Activated CD8-positive, alpha-beta memory T cell treated with anti-CD3 and anti-CD28 coated beads for 4 hours (primary cell): ENCODE measurements around the gene TSPAN11.

Experiments
- DNase-seq, 2 donors: peaks; one replicate each; pipeline ENCODE4 v3.0.0-alpha.2; 2020; ENCODE audit warnings: low read depth in 2 of 2

Gene TSPAN11

DNA sequence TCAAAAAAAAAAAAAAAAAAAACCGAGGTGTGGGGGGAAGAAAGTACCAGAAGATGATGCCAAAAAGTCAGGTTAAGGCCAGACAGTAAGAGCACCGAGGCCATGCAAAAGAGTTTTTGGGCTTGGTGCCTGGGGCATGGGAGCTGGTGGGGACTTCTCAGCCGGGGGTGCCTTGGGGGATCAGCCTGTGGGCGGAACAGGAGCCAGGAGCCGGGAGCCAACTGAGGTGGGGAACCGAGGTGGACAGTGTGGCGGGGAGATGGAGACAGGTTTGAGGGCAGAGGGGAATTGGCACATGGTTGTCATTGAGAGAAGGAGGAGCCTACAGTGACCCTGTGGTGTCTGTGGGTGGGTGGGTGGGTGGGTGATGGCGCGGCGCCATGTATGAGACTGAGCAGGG, 33.2 kb downstream of the TSPAN11 start:
- DNase-seq, result no peak

DNA sequence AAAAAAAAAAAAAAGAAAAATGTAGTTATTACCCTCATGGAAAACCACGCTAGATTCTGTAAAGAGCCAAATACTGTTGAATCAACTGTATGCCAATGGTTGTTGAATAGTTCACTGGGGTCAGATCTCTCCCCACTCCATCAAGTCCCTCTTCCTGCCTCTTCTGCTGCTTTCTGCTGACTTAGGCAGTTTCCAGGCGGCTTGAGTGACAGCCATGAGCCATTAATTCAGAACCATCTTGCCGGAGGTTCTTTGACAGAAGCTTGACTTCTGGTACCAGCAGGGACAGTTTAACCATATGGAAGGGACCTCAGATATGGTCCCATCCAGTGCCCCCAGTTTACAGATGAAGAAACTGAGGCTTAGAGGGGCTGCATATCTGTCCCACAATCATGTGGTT, 34.5 kb downstream of the TSPAN11 start:
- no peak for DNase-seq

DNA sequence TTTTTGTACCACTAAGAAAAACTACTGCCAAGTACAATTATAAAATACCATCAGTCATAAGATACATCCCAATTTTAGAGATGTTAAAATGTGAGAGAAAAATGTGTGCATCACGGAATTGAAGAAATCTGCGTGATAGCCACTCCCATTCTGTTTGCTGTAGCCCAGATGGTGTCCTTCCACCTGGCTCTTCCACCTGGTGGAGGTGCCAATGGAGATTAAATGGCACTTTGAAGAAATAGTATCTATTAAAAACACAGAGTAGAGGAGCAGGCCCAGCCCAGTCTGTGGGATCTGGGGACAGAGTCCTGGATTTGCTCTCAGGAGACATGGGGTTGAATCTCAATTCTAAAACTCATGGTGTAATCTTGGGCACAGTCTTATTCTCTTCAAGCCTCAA, 35.5 kb downstream of the TSPAN11 start:
- no peak for DNase-seq

DNA sequence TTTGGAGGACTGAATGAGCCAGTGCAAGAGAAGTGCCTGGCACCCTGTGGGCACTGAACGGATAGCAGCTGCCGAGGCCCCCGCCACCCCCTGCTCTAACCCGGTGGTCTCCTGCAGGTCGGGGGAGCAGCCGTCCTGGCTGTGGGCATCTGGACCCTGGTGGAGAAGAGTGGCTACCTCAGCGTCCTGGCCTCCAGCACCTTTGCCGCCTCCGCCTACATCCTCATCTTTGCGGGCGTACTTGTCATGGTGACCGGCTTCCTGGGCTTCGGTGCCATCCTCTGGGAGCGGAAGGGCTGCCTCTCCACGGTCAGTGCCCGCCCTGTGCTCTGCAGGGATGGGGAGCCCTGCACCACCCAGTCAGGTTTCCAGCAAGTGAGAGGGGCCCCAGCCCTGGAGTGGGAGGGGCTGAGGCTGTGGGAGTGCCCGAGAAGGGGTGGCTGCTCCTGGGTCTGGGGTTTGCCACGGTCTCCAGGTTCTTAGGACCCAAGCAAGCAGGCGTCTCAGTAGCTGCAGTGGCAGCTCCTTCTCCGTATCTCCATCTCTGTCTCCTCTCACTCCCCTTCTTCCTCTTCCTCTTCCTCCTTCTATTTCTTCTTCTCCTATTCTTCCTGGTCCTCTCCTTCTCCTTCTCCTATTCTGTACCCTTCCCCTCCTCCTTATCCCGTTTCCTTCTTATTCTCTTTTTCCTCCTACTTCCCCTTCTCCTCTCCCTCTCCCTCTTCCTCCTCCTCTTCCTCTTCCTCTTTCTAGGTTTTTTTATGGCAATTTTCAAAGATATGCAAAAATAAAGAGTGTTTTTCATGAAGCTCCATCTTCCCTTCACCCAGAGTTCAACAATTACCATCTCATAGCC, 37.4 kb downstream of the TSPAN11 start:
- no peak for DNase-seq

DNA sequence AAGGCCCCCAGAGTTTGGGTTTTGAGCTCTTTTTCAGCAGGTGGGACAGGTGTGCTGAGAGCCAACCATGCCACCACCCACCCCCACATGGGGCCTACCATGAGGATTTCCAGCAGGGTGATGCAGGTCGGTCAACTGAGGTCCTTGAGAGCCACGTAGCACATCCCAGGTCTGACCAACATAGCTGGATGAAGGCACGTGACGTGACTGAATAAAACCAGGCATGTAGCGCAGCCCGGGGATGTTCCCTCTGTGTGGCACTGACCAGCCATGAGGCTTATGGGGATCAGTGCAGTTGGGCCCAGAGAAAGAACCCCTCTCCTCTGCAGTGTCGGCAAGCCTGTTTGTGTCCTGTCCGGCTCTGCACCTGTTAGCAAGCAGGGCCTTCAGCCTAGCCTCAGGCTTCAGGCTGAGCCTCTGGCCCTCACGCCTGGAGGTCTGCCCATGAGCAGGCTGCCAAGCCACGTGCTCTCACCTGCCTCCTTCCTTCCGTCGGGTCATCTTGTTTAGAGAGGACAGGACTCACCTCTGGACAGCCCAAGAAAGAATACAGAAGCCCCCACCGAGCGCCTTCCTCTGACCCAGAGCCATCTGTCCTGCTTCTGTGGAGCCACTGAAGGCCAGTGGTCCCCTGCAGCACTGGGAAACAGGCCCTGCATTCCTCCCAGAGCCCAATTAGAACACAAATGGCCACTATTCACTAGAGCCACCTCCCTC, 38.5 kb downstream of the TSPAN11 start:
- no peak for DNase-seq

DNA sequence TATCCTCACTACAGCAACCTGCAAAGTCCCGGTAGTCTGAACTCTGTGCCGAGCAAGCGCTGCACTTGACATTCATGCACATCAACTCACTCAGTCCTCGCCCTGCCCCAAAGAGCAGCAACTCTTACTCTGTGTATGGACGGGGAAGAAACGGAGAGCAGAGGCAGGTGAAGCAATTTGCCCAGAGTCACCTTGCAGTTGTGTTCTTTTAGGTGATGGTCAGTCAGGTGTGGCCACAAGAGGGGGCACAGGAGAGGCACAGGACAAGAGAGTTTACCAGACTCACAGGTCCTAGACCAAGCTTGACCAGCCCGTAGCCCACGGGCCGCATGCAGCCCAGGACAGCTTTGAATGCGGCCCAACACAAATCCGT, 39.1 kb downstream of the TSPAN11 start:
- no peak for DNase-seq

DNA sequence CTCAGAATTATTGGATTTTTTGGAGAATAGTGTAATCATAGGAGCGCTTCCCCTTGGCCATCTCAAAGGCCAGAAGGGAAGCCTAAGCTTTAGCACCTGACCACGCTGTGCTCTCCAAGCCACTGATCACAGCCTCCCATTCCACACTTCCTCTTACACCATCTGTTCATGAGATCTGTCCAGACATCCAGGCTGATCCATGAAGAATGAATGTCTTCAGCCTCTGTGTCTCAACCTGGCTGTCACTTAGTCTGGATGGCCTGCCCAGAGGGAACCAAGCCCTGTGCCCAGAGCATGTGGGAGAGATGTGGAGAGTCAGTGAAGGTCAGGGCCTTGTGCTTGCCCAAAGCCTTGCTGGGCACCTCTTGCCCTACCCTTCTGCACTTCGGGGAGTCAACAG, 40.5 kb downstream of the TSPAN11 start:
- DNase-seq, result no peak

DNA sequence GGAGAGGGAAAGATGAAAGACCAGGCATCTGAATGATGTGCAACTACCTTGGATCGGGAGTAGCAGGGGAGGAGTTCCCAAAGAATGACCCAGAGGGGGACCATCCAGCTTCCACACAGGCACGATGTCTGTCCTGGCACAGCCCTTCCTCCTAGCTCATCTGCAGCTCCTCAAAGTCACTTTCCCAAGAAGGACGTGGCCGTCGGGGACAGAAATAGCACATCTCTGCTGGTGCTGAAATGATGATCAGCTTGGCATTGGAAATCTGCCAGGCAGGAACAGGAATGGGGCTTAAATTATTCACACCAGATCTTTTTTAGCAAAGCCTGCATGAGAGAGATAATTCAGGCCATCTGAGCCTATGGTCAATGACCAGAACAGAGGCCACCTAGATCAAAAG, 41.7 kb downstream of the TSPAN11 start:
- DNase-seq, result no peak

DNA sequence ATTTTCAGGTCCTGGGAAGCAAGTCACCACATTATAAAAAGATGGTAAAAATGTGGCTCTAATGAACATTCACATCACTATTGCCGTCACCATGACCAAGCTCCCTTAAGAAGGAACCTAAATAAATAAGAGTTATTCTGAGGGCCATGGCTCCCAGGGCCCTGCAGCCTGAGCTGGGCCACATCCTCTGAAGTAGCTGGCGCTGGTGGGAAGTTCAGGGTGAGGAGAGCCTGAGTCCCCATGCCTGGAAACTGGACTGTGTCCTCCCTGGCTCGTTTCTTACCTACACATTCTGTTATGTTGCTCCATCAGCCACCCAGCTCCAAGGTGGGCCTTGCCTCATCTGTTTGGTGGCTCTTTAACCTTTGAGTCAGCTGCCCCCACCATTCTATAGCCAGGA, 42.5 kb downstream of the TSPAN11 start:
- no peak for DNase-seq

DNA sequence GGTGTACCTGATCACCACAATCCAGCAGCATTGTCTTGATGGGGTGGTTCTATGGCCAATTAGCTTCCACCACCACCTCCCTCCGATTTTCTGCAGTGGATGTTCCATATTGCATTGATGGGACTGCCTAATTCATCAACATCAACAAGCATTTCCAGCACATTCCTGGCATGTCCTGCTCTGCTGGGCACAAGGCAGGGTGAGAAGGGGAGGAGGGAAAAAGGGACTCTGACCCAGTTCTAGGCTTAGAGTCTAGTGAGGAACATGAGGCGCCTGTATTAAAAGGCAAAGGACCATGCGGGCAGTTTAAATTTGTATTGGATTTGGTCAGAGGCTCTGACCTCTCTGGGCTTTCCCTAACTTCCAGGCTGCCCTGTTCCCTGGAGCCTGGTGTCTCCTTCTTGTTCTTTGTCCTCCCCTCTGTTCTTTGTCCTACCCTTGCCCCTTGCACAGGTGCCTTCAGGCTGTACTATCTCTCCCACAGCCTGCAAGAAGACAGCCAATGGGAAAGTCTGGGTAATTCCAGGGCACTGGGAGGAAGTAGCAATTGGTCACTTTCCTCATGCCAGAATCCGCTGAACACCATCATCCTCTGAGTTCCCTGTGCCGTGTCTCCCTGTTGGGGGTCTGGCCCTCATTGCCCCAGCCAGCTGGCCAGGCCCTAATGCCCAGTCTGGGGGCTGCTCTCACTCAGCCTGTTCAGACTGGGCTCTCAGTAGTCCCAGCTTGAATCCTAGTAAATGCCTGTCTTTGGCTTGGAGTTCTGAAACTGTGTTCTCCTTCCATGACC, 43.3 kb downstream of the TSPAN11 start:
- no peak for DNase-seq

DNA sequence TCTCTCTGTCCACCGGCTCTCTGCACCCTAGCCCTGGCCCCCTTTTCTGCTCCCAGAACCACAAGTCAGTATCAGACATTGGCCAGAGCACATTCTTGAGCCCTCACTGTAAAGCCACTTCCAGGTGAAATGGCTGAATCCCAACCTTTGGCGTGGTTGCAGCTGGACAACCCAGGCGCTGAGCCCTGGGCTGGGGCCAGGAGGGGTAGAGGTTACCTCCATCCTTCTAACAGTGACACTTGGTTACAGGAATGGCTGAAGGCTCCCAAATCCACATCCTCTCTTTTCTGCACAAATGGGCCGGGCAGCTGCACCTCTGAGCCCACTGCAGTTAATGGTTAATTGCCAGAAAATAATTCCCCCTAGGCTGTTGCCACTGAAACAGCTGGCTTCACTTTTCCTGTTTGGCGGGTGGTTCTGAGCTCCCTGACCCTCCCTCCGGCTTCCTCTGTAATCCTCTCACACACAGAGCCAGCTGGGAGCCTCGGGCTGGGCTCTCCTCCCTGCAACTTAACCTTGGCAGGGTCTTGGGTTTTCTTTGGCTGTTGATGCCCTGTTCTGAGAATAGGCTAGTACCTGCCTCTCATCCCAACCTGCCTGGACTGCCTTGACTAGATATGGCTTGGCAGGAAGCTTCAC, 44.1 kb downstream of the TSPAN11 start:
- DNase-seq, result no peak

DNA sequence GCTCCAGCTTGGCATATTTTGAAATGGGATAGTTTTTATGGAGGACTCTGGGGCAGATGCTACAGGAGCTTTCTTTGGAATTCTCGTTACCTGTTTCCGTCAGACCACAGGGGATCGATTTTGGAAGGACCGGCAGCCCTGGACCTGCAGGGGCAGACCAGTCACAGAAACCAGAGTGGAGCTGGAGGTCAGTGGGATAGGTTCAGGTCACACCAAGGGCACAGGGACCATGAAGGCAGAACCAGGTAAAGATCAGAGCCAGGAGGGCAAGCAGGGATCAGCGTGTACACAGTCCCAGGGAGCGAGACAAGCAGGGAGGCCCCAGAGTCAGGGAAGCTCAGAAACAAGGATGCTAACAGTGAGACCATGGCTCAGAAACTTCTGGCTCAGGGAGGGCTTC, 45.5 kb downstream of the TSPAN11 start:
- no peak for DNase-seq

DNA sequence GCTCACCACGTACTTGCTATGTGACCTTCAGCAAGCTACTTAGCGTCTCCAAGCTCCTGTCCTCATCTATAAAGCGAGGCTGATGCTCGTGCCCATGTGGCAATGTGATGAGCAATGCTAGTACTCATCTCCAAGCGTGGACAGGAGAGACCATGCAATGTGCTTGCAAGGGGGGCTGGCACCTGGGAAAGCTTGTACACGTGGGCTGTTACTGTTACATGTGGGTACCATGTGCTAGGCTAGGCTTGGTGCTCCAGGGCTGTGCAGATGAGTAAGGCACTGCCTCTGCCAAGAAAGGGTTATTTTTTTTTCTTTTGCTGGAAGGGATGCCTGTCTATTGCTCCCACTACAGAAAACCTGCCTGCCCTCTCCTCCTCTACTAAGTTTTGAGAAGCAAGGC, 46.6 kb downstream of the TSPAN11 start:
- DNase-seq, result no peak

DNA sequence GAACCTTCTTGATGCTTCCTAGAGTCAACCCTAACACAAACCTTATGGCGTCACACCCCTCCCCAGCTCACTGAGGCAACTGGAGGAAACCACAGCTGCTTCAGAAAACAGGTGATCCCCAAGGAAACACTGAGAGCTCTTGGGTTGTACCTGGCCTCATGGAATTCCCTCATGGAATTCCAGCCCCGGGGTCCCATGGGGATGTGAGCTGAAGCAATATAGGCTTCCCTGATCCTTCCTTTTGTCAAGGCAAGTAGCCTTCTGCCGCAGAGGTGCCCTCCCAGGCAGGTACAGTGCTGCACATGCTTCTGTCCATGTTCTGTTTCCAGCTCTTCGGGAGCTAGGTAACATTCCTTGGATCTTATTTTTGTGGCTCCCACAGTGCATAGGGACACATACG, 47.3 kb downstream of the TSPAN11 start:
- DNase-seq, result no peak

DNA sequence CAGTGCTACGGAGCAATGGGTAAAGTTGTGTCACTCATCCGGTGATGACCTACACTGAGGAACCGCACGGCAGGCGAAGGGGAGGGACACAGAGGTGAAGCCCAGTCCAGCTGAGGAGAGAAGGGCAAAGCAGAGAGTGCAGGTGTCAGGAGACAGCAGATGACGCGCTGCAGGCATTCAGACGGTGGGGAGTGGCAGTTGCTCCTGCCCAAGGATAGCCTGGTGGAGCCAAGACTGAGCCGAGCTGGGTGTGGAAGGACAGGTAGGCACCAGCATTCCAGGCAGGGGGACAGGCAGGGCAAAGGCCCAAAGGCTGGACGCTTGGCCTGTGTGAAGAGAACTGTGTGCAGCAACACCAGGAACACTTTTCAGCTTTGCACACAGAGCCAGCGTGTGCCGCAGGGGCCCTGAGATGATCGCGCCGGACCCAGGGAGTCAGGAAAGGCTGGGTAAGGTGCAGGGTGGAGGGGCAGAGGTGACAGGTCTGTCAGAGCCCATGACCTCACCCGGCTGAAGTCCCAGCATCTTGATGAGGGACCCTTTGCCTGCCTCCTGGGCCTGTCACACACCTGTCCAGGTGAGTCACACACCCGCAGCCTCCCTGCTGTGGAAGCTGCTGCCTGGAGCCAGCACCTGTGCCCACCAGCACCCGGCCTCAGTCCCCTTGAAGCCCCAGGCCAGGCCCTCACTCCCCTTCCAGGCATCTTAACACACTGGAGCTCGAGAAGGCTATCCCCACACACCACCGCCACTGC, 48.4 kb downstream of the TSPAN11 start:
- no peak for DNase-seq

DNA sequence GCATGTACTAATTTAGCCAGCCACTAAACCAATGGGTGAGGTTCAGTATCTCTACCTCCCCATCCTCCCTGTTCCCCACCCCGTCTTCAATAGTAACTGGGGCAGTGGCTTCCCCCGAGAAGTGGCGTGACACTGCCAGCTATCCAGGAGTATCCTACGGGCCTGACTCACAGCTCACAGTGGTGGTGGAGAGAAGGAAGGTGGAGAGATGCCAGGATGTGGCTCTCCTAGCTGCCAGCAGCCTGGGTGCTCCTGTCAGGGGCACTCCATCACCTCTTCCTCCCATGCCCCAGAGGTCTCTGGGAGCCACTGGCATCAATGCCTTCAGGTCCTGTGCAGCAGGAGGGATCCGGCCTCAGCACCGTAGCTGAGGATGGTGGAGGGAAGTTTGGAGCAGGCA, 49.0 kb downstream of the TSPAN11 start:
- no peak for DNase-seq

DNA sequence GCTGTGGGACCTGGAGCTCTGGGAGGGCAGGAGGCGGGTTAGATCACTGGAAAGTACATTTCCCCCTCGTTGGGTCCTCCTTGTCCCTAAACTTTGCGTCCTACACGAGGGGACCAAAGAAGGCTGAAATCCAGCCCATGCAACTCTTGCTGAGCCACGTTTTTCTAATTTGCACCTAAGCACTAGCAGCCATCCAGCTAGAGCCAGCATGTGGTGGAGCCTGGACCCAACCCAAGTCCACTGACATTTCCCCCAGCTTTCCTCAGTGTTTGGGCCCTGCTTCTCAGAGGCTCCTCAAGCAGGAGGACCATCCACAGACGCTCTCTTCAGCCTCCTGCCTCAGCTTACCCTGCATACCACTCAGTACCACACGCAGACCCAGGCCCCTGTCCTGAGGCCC, 49.7 kb downstream of the TSPAN11 start:
- DNase-seq, result no peak

DNA sequence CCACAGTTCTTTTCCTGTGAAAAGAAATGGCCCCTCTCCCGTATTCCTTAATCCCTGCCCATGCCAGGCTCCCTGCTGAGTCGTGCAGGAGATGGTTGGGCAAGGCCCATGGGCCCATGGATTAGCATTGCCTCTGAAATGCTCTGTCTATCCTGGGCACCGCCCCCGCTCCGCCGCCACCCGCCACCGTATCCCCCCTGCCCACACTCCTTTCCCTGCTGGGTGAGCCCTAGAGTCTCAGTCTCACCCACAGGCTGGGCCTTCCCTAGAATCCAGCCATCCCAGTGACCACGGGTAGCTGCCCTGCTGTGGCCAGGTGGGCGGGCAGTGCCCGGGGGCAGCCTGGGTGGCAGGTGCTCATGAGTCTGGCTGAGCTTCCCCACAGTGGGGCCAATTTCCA, 50.6 kb downstream of the TSPAN11 start:
- DNase-seq, result no peak

DNA sequence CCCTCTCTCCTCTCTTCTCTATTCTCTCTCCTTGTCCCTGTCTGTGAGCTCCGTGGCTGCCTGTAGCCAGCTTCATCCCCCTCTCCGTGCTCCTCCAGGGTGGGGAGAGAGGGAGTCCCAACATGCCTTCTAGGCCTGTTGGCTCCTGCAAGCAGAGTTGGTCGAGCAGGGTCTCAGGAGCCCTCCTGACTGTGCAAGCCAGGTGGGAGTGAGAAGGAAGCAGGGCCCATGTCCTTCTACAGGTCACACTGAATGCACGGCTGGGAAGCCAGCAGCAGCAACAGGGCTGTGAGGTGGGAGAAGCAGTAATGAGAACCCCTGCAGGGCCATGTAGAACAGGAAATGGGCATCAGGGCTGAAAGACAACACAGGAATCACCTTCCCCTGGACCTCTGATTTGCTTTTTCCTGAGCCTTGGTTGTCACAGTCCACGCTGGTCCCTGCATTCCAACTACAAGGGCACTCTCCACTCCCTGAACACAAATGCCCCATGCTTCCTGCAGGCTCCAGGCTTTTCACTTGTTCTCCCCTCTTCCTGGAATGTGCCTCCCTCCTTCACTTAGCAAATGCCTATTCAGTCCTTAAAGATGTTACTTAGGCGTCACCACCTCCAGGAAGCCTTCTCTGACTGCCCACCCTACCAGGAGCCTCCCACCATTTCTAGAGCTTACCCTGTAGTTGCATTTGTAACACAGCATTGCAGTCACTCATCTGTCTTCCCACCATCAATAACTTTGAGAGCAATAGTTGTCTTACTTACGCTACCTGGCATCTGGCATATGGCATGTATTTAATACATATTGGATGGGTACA, 51.2 kb downstream of the TSPAN11 start:
- no peak for DNase-seq

DNA sequence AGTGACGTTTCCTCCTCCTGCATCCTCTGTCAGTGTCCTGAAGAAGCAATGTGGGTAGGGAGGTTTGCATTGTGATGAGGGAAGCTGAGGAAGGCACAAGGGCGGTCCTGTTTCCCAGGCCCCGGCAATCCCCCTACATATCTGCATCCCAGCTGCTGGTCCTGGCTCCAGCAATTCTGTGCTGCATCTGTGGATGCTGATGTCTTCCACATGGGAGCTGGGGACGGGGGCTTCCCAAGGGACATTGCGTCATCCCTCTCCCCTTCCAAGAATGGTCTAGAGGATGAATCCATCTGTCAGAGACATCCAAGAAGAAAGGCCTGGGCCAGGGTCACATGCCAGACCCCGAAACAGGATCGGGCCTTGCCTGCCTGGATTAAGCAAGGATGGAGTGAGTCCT, 52.1 kb downstream of the TSPAN11 start:
- DNase-seq, result no peak
